NCI-H82 treated with DMSO at 0.1 percent for 48 hours (cell line): ENCODE measurements around the gene TOPBP1.
"Not testable (repeated sequence)": the region's sequence is repeated elsewhere in the genome, so short reads cannot be mapped to it uniquely, and the experiment has no call there.

ENCODE experiments used
- DNase-seq: peaks from one replicate; lab custom pipeline; 2025; ENCODE audit not compliant: unreplicated experiment; lab: John Stamatoyannopoulos, UW

TOPBP1 gene

GRCh38 chr3:133674290-133674919, 12.7 kb upstream of the TOPBP1 start:
- DNase-seq: no peak

- no peak for DNase-seq
These were observed 12.0 kb upstream of the TOPBP1 start for GRCh38 chr3:133673746-133674145.

GRCh38 chr3:133672461-133672860, 10.7 kb upstream of the TOPBP1 start:
- no peak for DNase-seq

GRCh38 chr3:133670525-133670995, 8.8 kb upstream of the TOPBP1 start:
- no peak for DNase-seq

GRCh38 chr3:133669949-133670524, 8.3 kb upstream of the TOPBP1 start:
- DNase-seq: no peak

- no peak for DNase-seq
These were observed 5.4 kb upstream of the TOPBP1 start for GRCh38 chr3:133667118-133667517.

GRCh38 chr3:133665188-133665587, 3.4 kb upstream of the TOPBP1 start:
- DNase-seq: not testable (repeated sequence)

- DNase-seq: peak; percentile 76
These were observed 2.0 kb upstream of the TOPBP1 start for GRCh38 chr3:133663569-133664313.

- DNase-seq: peak; percentile 17
These were observed 524 bp upstream of the TOPBP1 start for GRCh38 chr3:133662278-133662651.

- DNase-seq: peak; percentile 62
These were observed 1.9 kb downstream of the TOPBP1 start for GRCh38 chr3:133659806-133660205.

GRCh38 chr3:133655731-133656515, 5.8 kb downstream of the TOPBP1 start:
- DNase-seq: no peak

- DNase-seq: no peak
These were observed 12.2 kb downstream of the TOPBP1 start for GRCh38 chr3:133649486-133650068.

- no peak for DNase-seq
These were observed 17.0 kb downstream of the TOPBP1 start for GRCh38 chr3:133644768-133645167.

GRCh38 chr3:133643611-133644010, 18.1 kb downstream of the TOPBP1 start:
- no peak for DNase-seq

- no peak for DNase-seq
These were observed 20.5 kb downstream of the TOPBP1 start for GRCh38 chr3:133641254-133641653.

- no peak for DNase-seq
These were observed 28.3 kb downstream of the TOPBP1 start for GRCh38 chr3:133633439-133633838.

GRCh38 chr3:133629146-133629545, 32.6 kb downstream of the TOPBP1 start:
- no peak for DNase-seq

GRCh38 chr3:133627789-133628188, 34.0 kb downstream of the TOPBP1 start:
- no peak for DNase-seq

GRCh38 chr3:133620066-133620784, 41.5 kb downstream of the TOPBP1 start:
- DNase-seq: no peak

GRCh38 chr3:133611534-133611933, 50.2 kb downstream of the TOPBP1 start:
- DNase-seq: no peak
